GM23338 (cell line): ENCODE measurements around the gene FOXP1. TPM values are rescaled to one million over a fixed set of nuclear protein-coding genes. Genes with fewer than 3 reads are reported as not detected.
"Not testable (repeated sequence)": the region's sequence is repeated elsewhere in the genome, so short reads cannot be mapped to it uniquely, and the experiment has no call there.

Experiments
- ATAC-seq: fragments of 200-7000 bp; cut with Tn5 transposase; 3 replicates; pipeline ENCODE4 v1.9.1; 2020
- DNase-seq: peaks from one replicate; pipeline ENCODE4 v3.0.0-alpha.2; 2015; ENCODE audit warnings: low spot score
- H2AFZ ChIP-seq: fragments of 200-600 bp; sonication (generic); 2 replicates; pipeline ENCODE4 v1.8.0; 2016; ENCODE audit warnings: antibody characterized with exemption, mild to moderate bottlenecking, moderate library complexity
- H3F3A ChIP-seq: fragments of 200-600 bp; sonication (generic); replicated peaks from 2 replicates; pipeline ENCODE4 v1.8.0; 2017; ENCODE audit warnings: antibody characterized with exemption, mixed run types, low read depth
- H3K27ac ChIP-seq: fragments of 200-600 bp; sonication (generic); 2 replicates; pipeline ENCODE4 v1.6.1; 2016; ENCODE audit warnings: low read depth
- H3K27me3 ChIP-seq: fragments of 200-600 bp; sonication (generic); 2 replicates; pipeline ENCODE4 v1.8.0; 2016; ENCODE audit warnings: mild to moderate bottlenecking, mixed run types, moderate library complexity; ENCODE audit not compliant: insufficient read depth
- H3K36me3 ChIP-seq: fragments of 200-600 bp; sonication (generic); 2 replicates; pipeline ENCODE4 v1.8.0; 2016; ENCODE audit warnings: mild to moderate bottlenecking; ENCODE audit not compliant: insufficient read depth
- H3K4me1 ChIP-seq: fragments of 200-600 bp; sonication (generic); 2 replicates; pipeline ENCODE4 v1.8.0; 2016; ENCODE audit warnings: mild to moderate bottlenecking, moderate library complexity; ENCODE audit not compliant: insufficient read depth
- H3K4me2 ChIP-seq: fragments of 200-600 bp; sonication (generic); 2 replicates; pipeline ENCODE4 v1.7.1; 2017; ENCODE audit warnings: mixed run types
- H3K4me3 ChIP-seq: fragments of 200-600 bp; sonication (generic); 2 replicates; pipeline ENCODE4 v1.6.1; 2016; ENCODE audit warnings: mixed run types
- H3K79me2 ChIP-seq: fragments of 200-600 bp; sonication (generic); replicated peaks from 2 replicates; pipeline ENCODE4 v1.8.0; 2017; ENCODE audit warnings: mild to moderate bottlenecking; ENCODE audit not compliant: insufficient read depth
- H3K9me2 ChIP-seq: fragments of 200-600 bp; sonication (generic); 2 replicates; pipeline ENCODE4 v1.8.0; 2017; ENCODE audit not compliant: insufficient read depth
- H4K20me1 ChIP-seq: fragments of 200-600 bp; sonication (generic); replicated peaks from 2 replicates; pipeline ENCODE4 v1.8.0; 2017; ENCODE audit warnings: mild to moderate bottlenecking; ENCODE audit not compliant: insufficient read depth
- H3K27ac Mint-ChIP-seq: 2 replicates; pipeline ENCODE4 v1.8.0; 2020; ENCODE audit warnings: inconsistent platforms, mild to moderate bottlenecking, moderate library complexity, mixed read lengths
- H3K27me3 Mint-ChIP-seq: 3 replicates; pipeline ENCODE4 v1.8.0; 2022; ENCODE audit warnings: low read depth, mild to moderate bottlenecking, moderate library complexity, mixed read lengths, inconsistent platforms; ENCODE audit not compliant: insufficient read depth, poor library complexity
- H3K36me3 Mint-ChIP-seq: 3 replicates; pipeline ENCODE4 v1.8.0; 2021; ENCODE audit warnings: low read depth, mild to moderate bottlenecking, inconsistent platforms, moderate library complexity, mixed read lengths
- H3K4me1 Mint-ChIP-seq: 3 replicates; pipeline ENCODE4 v1.8.0; 2020; ENCODE audit warnings: mild to moderate bottlenecking, inconsistent platforms, mixed read lengths
- H3K4me3 Mint-ChIP-seq: 3 replicates; pipeline ENCODE4 v1.8.0; 2021; ENCODE audit warnings: moderate library complexity, mild to moderate bottlenecking, inconsistent platforms, mixed read lengths
- H3K9me3 Mint-ChIP-seq: 3 replicates; pipeline ENCODE4 v1.8.0; 2020; ENCODE audit warnings: moderate library complexity, mild to moderate bottlenecking, inconsistent platforms, mixed read lengths
- CTCF ChIP-seq, 2 experiments: fragments of 200-600 bp in 1 of 2; sonication (generic) in 1 of 2; conservative IDR thresholded peaks; 2 replicates each; pipeline versions ENCODE4 v1.5.1 to v1.6.1; 2016 to 2017; ENCODE audit warnings: antibody characterized with exemption in 2 of 2, low read depth in 2 of 2, mild to moderate bottlenecking in 2 of 2, moderate library complexity in 1 of 2
- EZH2 ChIP-seq: fragments of 200-600 bp; sonication (generic); IDR thresholded peaks from one replicate; pipeline ENCODE4 v1.8.0; 2017; ENCODE audit warnings: antibody characterized with exemption, mild to moderate bottlenecking, low read depth; ENCODE audit not compliant: unreplicated experiment
- JUNB ChIP-seq: IDR thresholded peaks from one replicate; pipeline ENCODE4 v1.6.1; 2016; ENCODE audit warnings: antibody characterized with exemption; ENCODE audit not compliant: unreplicated experiment
- NANOG ChIP-seq: IDR thresholded peaks from 2 replicates; pipeline ENCODE4 v1.6.1; 2016; ENCODE audit warnings: antibody characterized with exemption, borderline replicate concordance
- POLR2AphosphoS5 ChIP-seq: IDR thresholded peaks from 2 replicates; pipeline ENCODE4 v1.6.1; 2016; ENCODE audit warnings: antibody characterized with exemption, low read depth
- STAT1 ChIP-seq: IDR thresholded peaks from one replicate; pipeline ENCODE4 v1.6.1; 2016; ENCODE audit warnings: antibody characterized with exemption; ENCODE audit not compliant: unreplicated experiment
- ZNF114 ChIP-seq: fragments of 250-450 bp; sonication (Bioruptor Pico); IDR thresholded peaks from 2 replicates; pipeline ENCODE4 v1.5.0; 2020; ENCODE audit warnings: mild to moderate bottlenecking, moderate library complexity
- ZNF331 ChIP-seq: fragments of 250-450 bp; sonication (Bioruptor Pico); IDR thresholded peaks from 2 replicates; pipeline ENCODE4 v1.5.0; 2020; ENCODE audit warnings: low read depth, mild to moderate bottlenecking, moderate library complexity
- polyA plus RNA-seq: library from polyadenylated mRNA; unstranded; fragments of >200 nt; fragmentation: Nextera tagmentation; extraction: Ambion mirVana; gene quantifications from 2 replicates; pipeline ENCODE4 v1.2.1, GENCODE V29; 2016
- total RNA-seq: library from RNA; depleted of rRNA; stranded (reverse); fragments of >200 nt; shearing (Covaris generic); gene quantifications from 2 replicates; pipeline ENCODE4 v1.2.3, GENCODE V29; 2014
- TF ChIP-seq, protein P1 (sequence below): IDR thresholded peaks from 2 replicates; pipeline ENCODE4 v1.6.1; 2016; ENCODE audit warnings: antibody characterized with exemption
- TF ChIP-seq, protein P2 (sequence below): fragments of 250-450 bp; sonication (Bioruptor Pico); IDR thresholded peaks from 2 replicates; pipeline ENCODE4 v1.5.0; 2020; ENCODE audit warnings: mild to moderate bottlenecking, moderate library complexity

The FOXP1 gene
- total and polyA plus RNA-seq, 2 experiments from 2014 or later: 32.9 to 35.5 TPM

GRCh38 chr3:70975981-70976380, 607.5 kb downstream of the FOXP1 start:
- H3K27ac ChIP-seq: not testable (repeated sequence)

GRCh38 chr3:70974747-70975146, 608.8 kb downstream of the FOXP1 start:
- H3K27me3 Mint-ChIP-seq: no peaks in the 10 kb centered on the region
- H3K4me1 Mint-ChIP-seq: peaks cover 23% of the 10 kb centered on the region
- Histone ChIP-seq H2AFZ (no peak overlapping the region), H3K79me2 (no peaks in the 10 kb centered on the region), H3K27me3 (no peaks in the 10 kb centered on the region), H3K4me1 (peaks cover 18% of the 10 kb centered on the region), H3K36me3 (peaks cover 4% of the 10 kb centered on the region), H3K27ac (no peak overlapping the region), H3K4me2 (no peak overlapping the region), H3K9me2 (no peaks in the 10 kb centered on the region), H3F3A (no peaks in the 10 kb centered on the region), H4K20me1 (no peaks in the 10 kb centered on the region), H3K4me3 (no peak overlapping the region)
- no peaks in the 10 kb centered on the region for H3K9me3 Mint-ChIP-seq
- no peak for ATAC-seq
- TF ChIP-seq, protein P1, sequence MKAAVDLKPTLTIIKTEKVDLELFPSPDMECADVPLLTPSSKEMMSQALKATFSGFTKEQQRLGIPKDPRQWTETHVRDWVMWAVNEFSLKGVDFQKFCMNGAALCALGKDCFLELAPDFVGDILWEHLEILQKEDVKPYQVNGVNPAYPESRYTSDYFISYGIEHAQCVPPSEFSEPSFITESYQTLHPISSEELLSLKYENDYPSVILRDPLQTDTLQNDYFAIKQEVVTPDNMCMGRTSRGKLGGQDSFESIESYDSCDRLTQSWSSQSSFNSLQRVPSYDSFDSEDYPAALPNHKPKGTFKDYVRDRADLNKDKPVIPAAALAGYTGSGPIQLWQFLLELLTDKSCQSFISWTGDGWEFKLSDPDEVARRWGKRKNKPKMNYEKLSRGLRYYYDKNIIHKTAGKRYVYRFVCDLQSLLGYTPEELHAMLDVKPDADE: no peak
- no peak for TF ChIP-seq ZNF114
- TF ChIP-seq, protein P2, sequence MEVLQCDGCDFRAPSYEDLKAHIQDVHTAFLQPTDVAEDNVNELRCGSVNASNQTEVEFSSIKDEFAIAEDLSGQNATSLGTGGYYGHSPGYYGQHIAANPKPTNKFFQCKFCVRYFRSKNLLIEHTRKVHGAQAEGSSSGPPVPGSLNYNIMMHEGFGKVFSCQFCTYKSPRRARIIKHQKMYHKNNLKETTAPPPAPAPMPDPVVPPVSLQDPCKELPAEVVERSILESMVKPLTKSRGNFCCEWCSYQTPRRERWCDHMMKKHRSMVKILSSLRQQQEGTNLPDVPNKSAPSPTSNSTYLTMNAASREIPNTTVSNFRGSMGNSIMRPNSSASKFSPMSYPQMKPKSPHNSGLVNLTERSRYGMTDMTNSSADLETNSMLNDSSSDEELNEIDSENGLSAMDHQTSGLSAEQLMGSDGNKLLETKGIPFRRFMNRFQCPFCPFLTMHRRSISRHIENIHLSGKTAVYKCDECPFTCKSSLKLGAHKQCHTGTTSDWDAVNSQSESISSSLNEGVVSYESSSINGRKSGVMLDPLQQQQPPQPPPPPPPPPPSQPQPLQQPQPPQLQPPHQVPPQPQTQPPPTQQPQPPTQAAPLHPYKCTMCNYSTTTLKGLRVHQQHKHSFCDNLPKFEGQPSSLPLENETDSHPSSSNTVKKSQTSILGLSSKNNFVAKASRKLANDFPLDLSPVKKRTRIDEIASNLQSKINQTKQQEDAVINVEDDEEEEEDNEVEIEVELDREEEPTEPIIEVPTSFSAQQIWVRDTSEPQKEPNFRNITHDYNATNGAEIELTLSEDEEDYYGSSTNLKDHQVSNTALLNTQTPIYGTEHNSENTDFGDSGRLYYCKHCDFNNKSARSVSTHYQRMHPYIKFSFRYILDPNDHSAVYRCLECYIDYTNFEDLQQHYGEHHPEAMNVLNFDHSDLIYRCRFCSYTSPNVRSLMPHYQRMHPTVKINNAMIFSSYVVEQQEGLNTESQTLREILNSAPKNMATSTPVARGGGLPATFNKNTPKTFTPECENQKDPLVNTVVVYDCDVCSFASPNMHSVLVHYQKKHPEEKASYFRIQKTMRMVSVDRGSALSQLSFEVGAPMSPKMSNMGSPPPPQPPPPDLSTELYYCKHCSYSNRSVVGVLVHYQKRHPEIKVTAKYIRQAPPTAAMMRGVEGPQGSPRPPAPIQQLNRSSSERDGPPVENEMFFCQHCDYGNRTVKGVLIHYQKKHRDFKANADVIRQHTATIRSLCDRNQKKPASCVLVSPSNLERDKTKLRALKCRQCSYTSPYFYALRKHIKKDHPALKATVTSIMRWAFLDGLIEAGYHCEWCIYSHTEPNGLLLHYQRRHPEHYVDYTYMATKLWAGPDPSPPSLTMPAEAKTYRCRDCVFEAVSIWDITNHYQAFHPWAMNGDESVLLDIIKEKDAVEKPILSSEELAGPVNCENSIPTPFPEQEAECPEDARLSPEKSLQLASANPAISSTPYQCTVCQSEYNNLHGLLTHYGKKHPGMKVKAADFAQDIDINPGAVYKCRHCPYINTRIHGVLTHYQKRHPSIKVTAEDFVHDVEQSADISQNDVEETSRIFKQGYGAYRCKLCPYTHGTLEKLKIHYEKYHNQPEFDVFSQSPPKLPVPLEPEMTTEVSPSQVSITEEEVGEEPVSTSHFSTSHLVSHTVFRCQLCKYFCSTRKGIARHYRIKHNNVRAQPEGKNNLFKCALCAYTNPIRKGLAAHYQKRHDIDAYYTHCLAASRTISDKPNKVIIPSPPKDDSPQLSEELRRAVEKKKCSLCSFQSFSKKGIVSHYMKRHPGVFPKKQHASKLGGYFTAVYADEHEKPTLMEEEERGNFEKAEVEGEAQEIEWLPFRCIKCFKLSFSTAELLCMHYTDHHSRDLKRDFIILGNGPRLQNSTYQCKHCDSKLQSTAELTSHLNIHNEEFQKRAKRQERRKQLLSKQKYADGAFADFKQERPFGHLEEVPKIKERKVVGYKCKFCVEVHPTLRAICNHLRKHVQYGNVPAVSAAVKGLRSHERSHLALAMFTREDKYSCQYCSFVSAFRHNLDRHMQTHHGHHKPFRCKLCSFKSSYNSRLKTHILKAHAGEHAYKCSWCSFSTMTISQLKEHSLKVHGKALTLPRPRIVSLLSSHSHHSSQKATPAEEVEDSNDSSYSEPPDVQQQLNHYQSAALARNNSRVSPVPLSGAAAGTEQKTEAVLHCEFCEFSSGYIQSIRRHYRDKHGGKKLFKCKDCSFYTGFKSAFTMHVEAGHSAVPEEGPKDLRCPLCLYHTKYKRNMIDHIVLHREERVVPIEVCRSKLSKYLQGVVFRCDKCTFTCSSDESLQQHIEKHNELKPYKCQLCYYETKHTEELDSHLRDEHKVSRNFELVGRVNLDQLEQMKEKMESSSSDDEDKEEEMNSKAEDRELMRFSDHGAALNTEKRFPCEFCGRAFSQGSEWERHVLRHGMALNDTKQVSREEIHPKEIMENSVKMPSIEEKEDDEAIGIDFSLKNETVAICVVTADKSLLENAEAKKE: no peak
- no peak for TF ChIP-seq POLR2AphosphoS5
- no peak for TF ChIP-seq EZH2
- no peak for TF ChIP-seq CTCF (conservative IDR thresholded peaks at IDR 0.05; ENCODE audit: low read depth in 2 of 2)
- TF ChIP-seq STAT1: no peak
- TF ChIP-seq NANOG: no peak
- TF ChIP-seq ZNF331: no peak
- TF ChIP-seq JUNB: no peak
- no peak for DNase-seq
- no peak overlapping the region for H3K4me3 Mint-ChIP-seq
- H3K27ac Mint-ChIP-seq: no peak overlapping the region
- peaks cover 36% of the 10 kb centered on the region for H3K36me3 Mint-ChIP-seq

More at GRCh38 chr3:70975981-70976380, 607.5 kb downstream of the FOXP1 start:
- not testable (repeated sequence) for H3K27ac Mint-ChIP-seq, H3K79me2 ChIP-seq, H3K27me3 Mint-ChIP-seq, H3K4me2 ChIP-seq, ATAC-seq, H4K20me1 ChIP-seq, H3K27me3 ChIP-seq, H3K36me3 ChIP-seq, H3K9me2 ChIP-seq, H3K9me3 Mint-ChIP-seq, H3F3A ChIP-seq, DNase-seq, H2AFZ ChIP-seq, H3K4me3 Mint-ChIP-seq, H3K4me3 ChIP-seq
- H3K4me1 Mint-ChIP-seq: peaks cover 22% of the 10 kb centered on the region
- H3K4me1 ChIP-seq: peaks cover 15% of the 10 kb centered on the region
- H3K36me3 Mint-ChIP-seq: peaks cover 33% of the 10 kb centered on the region
